HEK293 (cell line): ENCODE results near the gene STYX.

Experiments
- CTCF ChIA-PET: fragments of 350-600 bp; formaldehyde crosslinking; extraction: SDS; loops from one replicate; lab custom pipeline; 2021; ENCODE audit warnings: antibody characterized with exemption; lab: Yijun Ruan, JAX
- POLR2A ChIA-PET: fragments of 300-600 bp; formaldehyde crosslinking; extraction: SDS; loops from one replicate; lab custom pipeline; 2020; ENCODE audit warnings: antibody characterized with exemption, inconsistent platforms; lab: Yijun Ruan, JAX
- H3K27ac ChIP-seq: fragments of 200-500 bp; sonication (Bioruptor generic); 2 replicates; pipeline ENCODE4 v1.5.1; 2014; ENCODE audit warnings: low read depth, low read length, control low read depth, inconsistent platforms; ENCODE audit errors: extremely low read depth
- H3K36me3 ChIP-seq, 2 experiments: fragments of 200-500 bp in 1 of 2; sonication (Bioruptor generic) in 1 of 2; 1 replicate in 1 of 2; 2 replicates in 1 of 2; pipeline ENCODE4 v1.5.1; 2014 to 2017; ENCODE audit warnings: inconsistent platforms in 2 of 2, low read length in 2 of 2; ENCODE audit not compliant: control insufficient read depth in 2 of 2, insufficient read depth in 1 of 2
- H3K4me1 ChIP-seq: fragments of 200-500 bp; sonication (Bioruptor generic); 2 replicates; pipeline ENCODE4 v1.5.1; 2014; ENCODE audit warnings: mild to moderate bottlenecking, low read length, inconsistent platforms; ENCODE audit not compliant: control insufficient read depth, insufficient read depth
- H3K4me3 ChIP-seq: 2 replicates; pipeline ENCODE4 v1.5.1; 2011; ENCODE audit warnings: low read depth, mild to moderate bottlenecking, control low read depth, low read length, moderate library complexity
- H3K9me3 ChIP-seq: fragments of 200-500 bp; sonication (Bioruptor generic); 2 replicates; pipeline ENCODE4 v1.5.1; 2014; ENCODE audit warnings: low read depth, low read length, inconsistent platforms; ENCODE audit not compliant: control insufficient read depth, insufficient read depth
- GLIS1 ChIP-seq: fragments of 450-650 bp; formaldehyde crosslinking; IDR thresholded peaks from 2 replicates; pipeline ENCODE4 v1.5.1; 2016; ENCODE audit warnings: missing biosample characterization, missing genetic modification characterization
- HOXA7 ChIP-seq: sonication (generic); formaldehyde crosslinking; IDR thresholded peaks from 2 replicates; pipeline ENCODE4 v1.8.1; 2022; ENCODE audit warnings: missing genetic modification reagents, borderline replicate concordance
- KLF9 ChIP-seq: fragments of 450-650 bp; formaldehyde crosslinking; IDR thresholded peaks from 2 replicates; pipeline ENCODE4 v1.5.1; 2016; ENCODE audit warnings: missing biosample characterization, missing genetic modification characterization, low read depth
- PRDM1 ChIP-seq: fragments of 450-650 bp; formaldehyde crosslinking; IDR thresholded peaks from 2 replicates; pipeline ENCODE4; 2016; ENCODE audit warnings: missing biosample characterization, missing genetic modification characterization
- SCRT2 ChIP-seq: fragments of 450-650 bp; formaldehyde crosslinking; IDR thresholded peaks from 2 replicates; pipeline ENCODE4 v1.5.1; 2016; ENCODE audit warnings: missing biosample characterization, missing genetic modification characterization
- TCF7L2 ChIP-seq: IDR thresholded peaks from 2 replicates; pipeline ENCODE4 v1.6.1; 2011; ENCODE audit warnings: low read depth, mild to moderate bottlenecking, inconsistent platforms, low read length, moderate library complexity, borderline replicate concordance
- YY1 ChIP-seq: fragments of 450-650 bp; formaldehyde crosslinking; IDR thresholded peaks from 2 replicates; pipeline ENCODE4 v1.5.1; 2018; ENCODE audit warnings: missing biosample characterization, missing genetic modification characterization
- YY2 ChIP-seq: fragments of 450-650 bp; formaldehyde crosslinking; IDR thresholded peaks from 2 replicates; pipeline ENCODE4 v1.5.1; 2016; ENCODE audit warnings: missing biosample characterization, missing genetic modification characterization
- ZBTB8A ChIP-seq: fragments of 450-650 bp; formaldehyde crosslinking; IDR thresholded peaks from 2 replicates; pipeline ENCODE4 v1.5.1; 2016; ENCODE audit warnings: missing biosample characterization, missing genetic modification characterization
- ZNF140 ChIP-seq: fragments of 450-650 bp; formaldehyde crosslinking; IDR thresholded peaks from 2 replicates; pipeline ENCODE4 v1.5.1; 2016; ENCODE audit warnings: missing biosample characterization, missing genetic modification characterization
- ZNF155 ChIP-seq: fragments of 450-650 bp; formaldehyde crosslinking; IDR thresholded peaks from 2 replicates; pipeline ENCODE4 v1.5.1; 2016; ENCODE audit warnings: missing biosample characterization, missing genetic modification characterization
- ZNF19 ChIP-seq: fragments of 450-650 bp; formaldehyde crosslinking; IDR thresholded peaks from 2 replicates; pipeline ENCODE4; 2016; ENCODE audit warnings: missing biosample characterization, missing genetic modification characterization, low read depth
- ZNF214 ChIP-seq: fragments of 450-650 bp; formaldehyde crosslinking; IDR thresholded peaks from 2 replicates; pipeline ENCODE4 v1.5.1; 2017; ENCODE audit warnings: missing biosample characterization, mild to moderate bottlenecking, missing genetic modification characterization, borderline replicate concordance
- ZNF223 ChIP-seq: fragments of 450-650 bp; formaldehyde crosslinking; IDR thresholded peaks from 2 replicates; pipeline ENCODE4 v1.5.1; 2016; ENCODE audit warnings: missing biosample characterization, missing genetic modification characterization
- ZNF248 ChIP-seq: fragments of 450-650 bp; formaldehyde crosslinking; IDR thresholded peaks from 2 replicates; pipeline ENCODE4 v1.5.1; 2017; ENCODE audit warnings: missing biosample characterization, missing genetic modification characterization
- ZNF266 ChIP-seq: fragments of 450-650 bp; formaldehyde crosslinking; IDR thresholded peaks from 2 replicates; pipeline ENCODE4 v1.5.1; 2016; ENCODE audit warnings: missing biosample characterization, missing genetic modification characterization, low read depth
- ZNF274 ChIP-seq, 2 experiments: fragments of 200-500 bp in 1 of 2; fragments of 450-650 bp in 1 of 2; sonication (Bioruptor generic) in 1 of 2; formaldehyde crosslinking in 1 of 2; IDR thresholded peaks; 2 replicates each; pipeline versions ENCODE4 v1.5.1 to v1.6.1; 2014 to 2016; ENCODE audit warnings: borderline replicate concordance in 1 of 2, inconsistent platforms in 1 of 2, low read length in 1 of 2, missing biosample characterization in 1 of 2, missing genetic modification characterization in 1 of 2
- ZNF335 ChIP-seq: fragments of 450-650 bp; formaldehyde crosslinking; conservative IDR thresholded peaks from 2 replicates; pipeline ENCODE4 v1.5.1; 2016; ENCODE audit warnings: missing biosample characterization, missing genetic modification characterization
- ZNF416 ChIP-seq: fragments of 450-650 bp; formaldehyde crosslinking; IDR thresholded peaks from 2 replicates; pipeline ENCODE4 v1.5.1; 2016; ENCODE audit warnings: missing biosample characterization, missing genetic modification characterization
- ZNF423 ChIP-seq: fragments of 450-650 bp; formaldehyde crosslinking; IDR thresholded peaks from 2 replicates; pipeline ENCODE4 v1.5.1; 2016; ENCODE audit warnings: missing biosample characterization, missing genetic modification characterization
- ZNF529 ChIP-seq: fragments of 450-650 bp; formaldehyde crosslinking; IDR thresholded peaks from 2 replicates; pipeline ENCODE4 v1.5.1; 2017; ENCODE audit warnings: missing genetic modification characterization, missing biosample characterization; ENCODE audit not compliant: insufficient replicate concordance
- ZNF548 ChIP-seq: fragments of 450-650 bp; formaldehyde crosslinking; IDR thresholded peaks from 2 replicates; pipeline ENCODE4 v1.5.1; 2016; ENCODE audit warnings: missing biosample characterization, missing genetic modification characterization
- ZNF560 ChIP-seq: fragments of 450-650 bp; formaldehyde crosslinking; IDR thresholded peaks from 2 replicates; pipeline ENCODE4 v1.5.1; 2017; ENCODE audit warnings: missing biosample characterization, missing genetic modification characterization, borderline replicate concordance
- ZNF707 ChIP-seq: fragments of 450-650 bp; formaldehyde crosslinking; IDR thresholded peaks from 2 replicates; pipeline ENCODE4 v1.5.1; 2016; ENCODE audit warnings: missing biosample characterization, missing genetic modification characterization
- ZSCAN16 ChIP-seq: fragments of 450-650 bp; formaldehyde crosslinking; IDR thresholded peaks from 2 replicates; pipeline ENCODE4 v1.5.1; 2016; ENCODE audit warnings: missing biosample characterization, missing genetic modification characterization
- ZSCAN4 ChIP-seq: fragments of 450-650 bp; formaldehyde crosslinking; IDR thresholded peaks from 2 replicates; pipeline ENCODE4 v1.5.1; 2017; ENCODE audit warnings: missing biosample characterization, missing genetic modification characterization
- TF ChIP-seq, protein P1 (sequence below): fragments of 450-650 bp; formaldehyde crosslinking; IDR thresholded peaks from 2 replicates; pipeline ENCODE4 v1.5.1; 2016; ENCODE audit warnings: missing biosample characterization, missing genetic modification characterization
- TF ChIP-seq, protein P2 (sequence below): fragments of 450-650 bp; formaldehyde crosslinking; IDR thresholded peaks from 2 replicates; pipeline ENCODE4 v1.5.1; 2016; ENCODE audit warnings: missing biosample characterization, missing genetic modification characterization
- TF ChIP-seq, protein P3 (sequence below): fragments of 450-650 bp; formaldehyde crosslinking; IDR thresholded peaks from 2 replicates; pipeline ENCODE4 v1.5.1; 2016; ENCODE audit warnings: missing biosample characterization, missing genetic modification characterization

Gene STYX

DNA sequence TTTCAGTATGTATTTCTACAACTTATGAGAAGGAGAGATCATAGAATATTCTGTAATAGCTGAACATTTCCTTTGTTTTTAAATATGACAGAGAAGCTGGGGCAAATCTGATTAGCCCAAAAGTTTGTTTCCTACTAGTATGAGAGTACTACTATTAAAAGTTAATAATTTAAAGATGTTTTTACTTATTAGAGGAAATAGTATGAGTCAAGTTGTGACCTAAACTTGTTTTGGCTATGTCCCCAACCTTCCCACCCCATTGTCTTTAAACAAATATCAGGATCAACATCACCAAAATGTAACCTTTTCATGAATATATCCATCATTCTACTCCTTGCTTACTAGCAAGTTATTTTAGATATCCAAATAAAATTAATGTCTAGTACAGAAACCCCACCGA is 50.9 kb downstream of the STYX start:
- peaks cover 50 to 54% of the 10 kb centered on the region in 2 experiments for H3K36me3 ChIP-seq
- no peaks in the 10 kb centered on the region for H3K4me1 ChIP-seq
- ChIA-PET CTCF (no interaction called here), POLR2A (no interaction called here)
- H3K9me3 ChIP-seq = no peaks in the 10 kb centered on the region
- no peak overlapping the region for H3K27ac ChIP-seq
- TF ChIP-seq GLIS1 (tag by site-specific recombination) (no peak), ZSCAN4 (tag by site-specific recombination) (no peak), ZNF140 (tag by site-specific recombination) (no peak), HOXA7 (CRISPR knock-in tag) (no peak), YY1 (no peak), ZNF560 (tag by site-specific recombination) (no peak), ZNF548 (tag by site-specific recombination) (no peak), ZNF416 (tag by site-specific recombination) (no peak), YY2 (tag by site-specific recombination) (no peak), ZNF266 (tag by site-specific recombination) (no peak), KLF9 (tag by site-specific recombination) (no peak), ZNF335 (no peak), SCRT2 (tag by site-specific recombination) (no peak), ZNF529 (no peak), ZSCAN16 (no peak), ZNF248 (tag by site-specific recombination) (no peak), ZNF155 (tag by site-specific recombination) (no peak), ZNF423 (tag by site-specific recombination) (no peak), PRDM1 (tag by site-specific recombination) (no peak)
- H3K4me3 ChIP-seq = no peak overlapping the region

- Histone ChIP-seq H3K36me3 (peaks cover 43 to 47% of the 10 kb centered on the region in 2 experiments), H3K27ac (no peak overlapping the region), H3K4me3 (no peak overlapping the region), H3K9me3 (no peaks in the 10 kb centered on the region), H3K4me1 (no peaks in the 10 kb centered on the region)
- CTCF ChIA-PET = no interaction called here
- POLR2A ChIA-PET = no interaction called here
- TF ChIP-seq ZBTB8A (tag by site-specific recombination) (no peak), ZNF19 (tag by site-specific recombination) (no peak), ZNF707 (tag by site-specific recombination) (no peak), ZNF274 (IDR thresholded peaks at IDR 0.05; ENCODE audit: low read length) (no peak), ZNF274 (tag by site-specific recombination; IDR thresholded peaks at IDR 0.05; ENCODE audit: borderline replicate concordance) (no peak), ZNF223 (no peak), TCF7L2 (no peak), ZNF214 (tag by site-specific recombination) (no peak)
- TF ChIP-seq, protein P1, sequence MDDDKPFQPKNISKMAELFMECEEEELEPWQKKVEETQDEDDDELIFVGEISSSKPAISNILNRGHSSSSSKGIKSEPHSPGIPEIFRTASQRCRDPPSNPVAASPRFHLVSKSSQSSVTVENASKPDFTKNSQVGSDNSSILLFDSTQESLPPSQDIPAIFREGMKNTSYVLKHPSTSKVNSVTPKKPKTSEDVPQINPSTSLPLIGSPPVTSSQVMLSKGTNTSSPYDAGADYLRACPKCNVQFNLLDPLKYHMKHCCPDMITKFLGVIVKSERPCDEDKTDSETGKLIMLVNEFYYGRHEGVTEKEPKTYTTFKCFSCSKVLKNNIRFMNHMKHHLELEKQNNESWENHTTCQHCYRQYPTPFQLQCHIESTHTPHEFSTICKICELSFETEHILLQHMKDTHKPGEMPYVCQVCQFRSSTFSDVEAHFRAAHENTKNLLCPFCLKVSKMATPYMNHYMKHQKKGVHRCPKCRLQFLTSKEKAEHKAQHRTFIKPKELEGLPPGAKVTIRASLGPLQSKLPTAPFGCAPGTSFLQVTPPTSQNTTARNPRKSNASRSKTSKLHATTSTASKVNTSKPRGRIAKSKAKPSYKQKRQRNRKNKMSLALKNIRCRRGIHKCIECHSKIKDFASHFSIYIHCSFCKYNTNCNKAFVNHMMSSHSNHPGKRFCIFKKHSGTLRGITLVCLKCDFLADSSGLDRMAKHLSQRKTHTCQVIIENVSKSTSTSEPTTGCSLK (tag by site-specific recombination) = no peak
- TF ChIP-seq, protein P2, sequence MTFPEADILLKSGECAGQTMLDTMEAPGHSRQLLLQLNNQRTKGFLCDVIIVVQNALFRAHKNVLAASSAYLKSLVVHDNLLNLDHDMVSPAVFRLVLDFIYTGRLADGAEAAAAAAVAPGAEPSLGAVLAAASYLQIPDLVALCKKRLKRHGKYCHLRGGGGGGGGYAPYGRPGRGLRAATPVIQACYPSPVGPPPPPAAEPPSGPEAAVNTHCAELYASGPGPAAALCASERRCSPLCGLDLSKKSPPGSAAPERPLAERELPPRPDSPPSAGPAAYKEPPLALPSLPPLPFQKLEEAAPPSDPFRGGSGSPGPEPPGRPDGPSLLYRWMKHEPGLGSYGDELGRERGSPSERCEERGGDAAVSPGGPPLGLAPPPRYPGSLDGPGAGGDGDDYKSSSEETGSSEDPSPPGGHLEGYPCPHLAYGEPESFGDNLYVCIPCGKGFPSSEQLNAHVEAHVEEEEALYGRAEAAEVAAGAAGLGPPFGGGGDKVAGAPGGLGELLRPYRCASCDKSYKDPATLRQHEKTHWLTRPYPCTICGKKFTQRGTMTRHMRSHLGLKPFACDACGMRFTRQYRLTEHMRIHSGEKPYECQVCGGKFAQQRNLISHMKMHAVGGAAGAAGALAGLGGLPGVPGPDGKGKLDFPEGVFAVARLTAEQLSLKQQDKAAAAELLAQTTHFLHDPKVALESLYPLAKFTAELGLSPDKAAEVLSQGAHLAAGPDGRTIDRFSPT (tag by site-specific recombination) = no peak
- TF ChIP-seq, protein P3, sequence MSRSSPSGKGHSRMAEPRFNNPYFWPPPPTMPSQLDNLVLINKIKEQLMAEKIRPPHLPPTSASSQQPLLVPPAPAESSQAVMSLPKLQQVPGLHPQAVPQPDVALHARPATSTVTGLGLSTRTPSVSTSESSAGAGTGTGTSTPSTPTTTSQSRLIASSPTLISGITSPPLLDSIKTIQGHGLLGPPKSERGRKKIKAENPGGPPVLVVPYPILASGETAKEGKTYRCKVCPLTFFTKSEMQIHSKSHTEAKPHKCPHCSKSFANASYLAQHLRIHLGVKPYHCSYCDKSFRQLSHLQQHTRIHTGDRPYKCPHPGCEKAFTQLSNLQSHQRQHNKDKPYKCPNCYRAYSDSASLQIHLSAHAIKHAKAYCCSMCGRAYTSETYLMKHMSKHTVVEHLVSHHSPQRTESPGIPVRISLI = no peak
Observed at GRCh38 chr14:52781629-52782028, 51.7 kb downstream of the STYX start.
